Chondrocyte (in vitro differentiated cells): ENCODE results near the gene CD44. TPM values are rescaled to one million over a fixed set of nuclear protein-coding genes. Genes with fewer than 3 reads are reported as not detected.
"Not testable (repeated sequence)": the region's sequence is repeated elsewhere in the genome, so short reads cannot be mapped to it uniquely, and the experiment has no call there.

Source experiments
- DNase-seq: peaks from one replicate; pipeline ENCODE4 v3.0.0; 2021; ENCODE audit warnings: mixed read lengths, low spot score
- H3K27ac Mint-ChIP-seq: one replicate; pipeline ENCODE4 v1.8.0; 2021; ENCODE audit warnings: mild to moderate bottlenecking, moderate library complexity, mixed read lengths; ENCODE audit not compliant: unreplicated experiment
- H3K27me3 Mint-ChIP-seq: 2 replicates; pipeline ENCODE4 v1.8.0; 2021; ENCODE audit warnings: low read depth, mixed read lengths
- H3K36me3 Mint-ChIP-seq: 2 replicates; pipeline ENCODE4 v1.8.0; 2021; ENCODE audit warnings: low read depth, mixed read lengths
- H3K4me1 Mint-ChIP-seq: 2 replicates; pipeline ENCODE4 v1.8.0; 2021; ENCODE audit warnings: low read depth, mild to moderate bottlenecking, mixed read lengths
- H3K4me3 Mint-ChIP-seq: one replicate; pipeline ENCODE4 v1.8.0; 2021; ENCODE audit warnings: mild to moderate bottlenecking, moderate library complexity, mixed read lengths; ENCODE audit not compliant: unreplicated experiment
- H3K9me3 Mint-ChIP-seq: 2 replicates; pipeline ENCODE4 v1.8.0; 2021; ENCODE audit warnings: low read depth, mixed read lengths
- CTCF ChIP-seq: fragments of 200-600 bp; sonication (generic); IDR thresholded peaks from 2 replicates; pipeline ENCODE4 v1.5.0; 2021; ENCODE audit warnings: antibody characterized with exemption, mild to moderate bottlenecking, moderate library complexity
- total RNA-seq: library from RNA; stranded (reverse); gene quantifications from 3 replicates; pipeline ENCODE4 v1.2.1, GENCODE V29; 2021

CD44 gene
- total RNA-seq, 1 donor from 2014 or later: 179 TPM

- peak overlapping the region; percentile 70 for H3K27ac Mint-ChIP-seq
- H3K4me3 Mint-ChIP-seq: no peak overlapping the region
- DNase-seq: no peak
- H3K36me3 Mint-ChIP-seq: peaks cover 35% of the 10 kb centered on the region
- H3K9me3 Mint-ChIP-seq: no peaks in the 10 kb centered on the region
- no peaks in the 10 kb centered on the region for H3K27me3 Mint-ChIP-seq
- peaks cover 16% of the 10 kb centered on the region for H3K4me1 Mint-ChIP-seq
- TF ChIP-seq CTCF: no peak
These were observed 84.4 kb downstream of the CD44 start for GRCh38 chr11:35223371-35223796.

GRCh38 chr11:35223991-35224390 lies 85.0 kb downstream of the CD44 start:
- Mint-ChIP-seq H3K36me3 (peaks cover 36% of the 10 kb centered on the region), H3K4me1 (peaks cover 11% of the 10 kb centered on the region), H3K27me3 (no peaks in the 10 kb centered on the region), H3K27ac (peak overlapping the region; percentile 70), H3K9me3 (no peaks in the 10 kb centered on the region), H3K4me3 (no peak overlapping the region)
- TF ChIP-seq CTCF: no peak
- no peak for DNase-seq

- no peak for TF ChIP-seq CTCF
- no peaks in the 10 kb centered on the region for H3K27me3 Mint-ChIP-seq
- H3K4me1 Mint-ChIP-seq: peaks cover 11% of the 10 kb centered on the region
- peaks cover 39% of the 10 kb centered on the region for H3K36me3 Mint-ChIP-seq
- DNase-seq: no peak
- no peak overlapping the region for H3K27ac Mint-ChIP-seq
- no peak overlapping the region for H3K4me3 Mint-ChIP-seq
- H3K9me3 Mint-ChIP-seq: no peaks in the 10 kb centered on the region
These were observed 87.1 kb downstream of the CD44 start for GRCh38 chr11:35225946-35226520.

GRCh38 chr11:35226756-35227155 lies 87.8 kb downstream of the CD44 start:
- DNase-seq, H3K4me3 Mint-ChIP-seq, H3K27ac Mint-ChIP-seq, H3K9me3 Mint-ChIP-seq, H3K27me3 Mint-ChIP-seq: not testable (repeated sequence)
- Mint-ChIP-seq H3K4me1 (peaks cover 11% of the 10 kb centered on the region), H3K36me3 (peaks cover 36% of the 10 kb centered on the region)

- no peak overlapping the region for H3K27ac Mint-ChIP-seq
- TF ChIP-seq CTCF: no peak
- H3K36me3 Mint-ChIP-seq: peaks cover 33% of the 10 kb centered on the region
These were observed 88.8 kb downstream of the CD44 start for GRCh38 chr11:35227576-35228327.

More at GRCh38 chr11:35227576-35228327, 88.8 kb downstream of the CD44 start:
- H3K9me3 Mint-ChIP-seq: no peaks in the 10 kb centered on the region
- no peak for DNase-seq
- no peaks in the 10 kb centered on the region for H3K27me3 Mint-ChIP-seq
- H3K4me1 Mint-ChIP-seq: peaks cover 19% of the 10 kb centered on the region
- no peak overlapping the region for H3K4me3 Mint-ChIP-seq
